MM.1S (cell line): ENCODE results near the gene SHROOM3.

Source experiments
- DNase-seq: peaks from one replicate; pipeline ENCODE4 v3.0.0-alpha.2; 2015
- H2AFZ ChIP-seq: fragments of 300-600 bp; sonication (generic); 2 replicates; pipeline ENCODE4 v1.6.0; 2016; ENCODE audit warnings: antibody characterized with exemption, low read length
- H3F3A ChIP-seq: fragments of 300-600 bp; sonication (generic); 2 replicates; pipeline ENCODE4 v1.6.1; 2016; ENCODE audit warnings: mild to moderate bottlenecking, antibody characterized with exemption, low read length, moderate library complexity, mixed read lengths; ENCODE audit not compliant: insufficient read depth
- H3K27ac ChIP-seq: fragments of 300-600 bp; sonication (generic); 2 replicates; pipeline ENCODE4 v1.5.1; 2016; ENCODE audit warnings: mild to moderate bottlenecking, low read length
- H3K27me3 ChIP-seq: fragments of 300-600 bp; sonication (generic); replicated peaks from 2 replicates; pipeline ENCODE4 v1.6.0; 2016; ENCODE audit warnings: low read length; ENCODE audit not compliant: insufficient read depth
- H3K36me3 ChIP-seq: fragments of 300-600 bp; sonication (generic); replicated peaks from 2 replicates; pipeline ENCODE4 v1.6.1; 2016; ENCODE audit warnings: mild to moderate bottlenecking, low read length, mixed read lengths; ENCODE audit not compliant: insufficient read depth
- H3K4me1 ChIP-seq: fragments of 300-600 bp; sonication (generic); 2 replicates; pipeline ENCODE4 v1.6.1; 2016; ENCODE audit warnings: low read length, mixed read lengths
- H3K4me2 ChIP-seq: fragments of 300-600 bp; sonication (generic); 2 replicates; pipeline ENCODE4 v1.6.0; 2016; ENCODE audit warnings: low read depth, low read length
- H3K4me3 ChIP-seq: fragments of 300-600 bp; sonication (generic); 2 replicates; pipeline ENCODE4 v1.5.1; 2016; ENCODE audit warnings: low read length, mixed read lengths
- H3K79me2 ChIP-seq: fragments of 300-600 bp; sonication (generic); 2 replicates; pipeline ENCODE4 v1.6.1; 2016; ENCODE audit warnings: mixed run types, low read length, mixed read lengths
- H3K9ac ChIP-seq: fragments of 300-600 bp; sonication (generic); 2 replicates; pipeline ENCODE4 v1.6.1; 2016; ENCODE audit warnings: low read length, mixed read lengths
- H3K9me2 ChIP-seq: fragments of 300-600 bp; sonication (generic); replicated peaks from 2 replicates; pipeline ENCODE4 v1.6.1; 2016; ENCODE audit warnings: mild to moderate bottlenecking, low read length, mixed read lengths; ENCODE audit not compliant: insufficient read depth
- H3K9me3 ChIP-seq: fragments of 300-600 bp; sonication (generic); replicated peaks from 2 replicates; pipeline ENCODE4 v1.6.1; 2016; ENCODE audit warnings: mild to moderate bottlenecking, low read length, mixed read lengths; ENCODE audit not compliant: insufficient read depth
- H4K20me1 ChIP-seq: fragments of 300-600 bp; sonication (generic); 2 replicates; pipeline ENCODE4 v1.6.1; 2016; ENCODE audit warnings: mild to moderate bottlenecking, low read length, moderate library complexity, mixed read lengths; ENCODE audit not compliant: insufficient read depth
- CTCF ChIP-seq: fragments of 300-600 bp; sonication (generic); IDR thresholded peaks from 2 replicates; pipeline ENCODE4 v1.5.1; 2016; ENCODE audit warnings: antibody characterized with exemption, low read length, mixed read lengths
- EZH2 ChIP-seq: fragments of 300-600 bp; sonication (generic); optimal IDR thresholded peaks from 2 replicates; pipeline ENCODE3; 2017; ENCODE audit warnings: low read depth, mild to moderate bottlenecking, antibody characterized with exemption, low read length, mixed read lengths
- EZH2phosphoT487 ChIP-seq: fragments of 300-600 bp; sonication (generic); IDR thresholded peaks from 2 replicates; pipeline ENCODE4 v1.6.1; 2018; ENCODE audit warnings: antibody characterized with exemption, low read length

The SHROOM3 gene

DNA sequence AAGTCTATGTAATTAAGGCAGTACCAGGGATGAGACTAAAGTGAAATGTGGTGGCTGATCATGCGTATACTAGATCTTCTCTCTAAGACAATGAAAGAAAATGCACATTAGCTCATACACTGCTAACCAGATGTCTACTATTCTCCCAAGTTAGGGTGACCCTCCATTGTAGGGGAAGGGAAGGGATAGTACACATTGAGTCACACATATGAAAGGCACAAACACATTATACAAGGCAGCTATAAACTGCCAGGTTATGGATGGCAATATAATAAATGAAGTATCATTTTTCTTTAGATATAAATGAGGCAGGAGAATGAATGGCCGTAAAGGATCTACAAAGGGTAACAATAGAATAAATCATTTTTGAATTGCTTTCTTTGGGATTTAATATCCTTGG, 4.5 kb downstream of the SHROOM3 start:
- Histone ChIP-seq H4K20me1 (no peaks in the 10 kb centered on the region), H3K27me3 (no peaks in the 10 kb centered on the region), H3K9me2 (no peaks in the 10 kb centered on the region), H3K4me3 (no peak overlapping the region), H3K27ac (no peak overlapping the region), H3K36me3 (no peaks in the 10 kb centered on the region), H3K9ac (no peak overlapping the region), H3K79me2 (no peaks in the 10 kb centered on the region), H3F3A (peaks cover 4% of the 10 kb centered on the region; the same call in 1 of the 2 replicates), H3K4me1 (no peaks in the 10 kb centered on the region), H2AFZ (no peak overlapping the region), H3K9me3 (no peaks in the 10 kb centered on the region), H3K4me2 (no peak overlapping the region)
- TF ChIP-seq CTCF = no peak
- no peak for TF ChIP-seq EZH2phosphoT487
- TF ChIP-seq EZH2 = no peak
- no peak for DNase-seq

DNA sequence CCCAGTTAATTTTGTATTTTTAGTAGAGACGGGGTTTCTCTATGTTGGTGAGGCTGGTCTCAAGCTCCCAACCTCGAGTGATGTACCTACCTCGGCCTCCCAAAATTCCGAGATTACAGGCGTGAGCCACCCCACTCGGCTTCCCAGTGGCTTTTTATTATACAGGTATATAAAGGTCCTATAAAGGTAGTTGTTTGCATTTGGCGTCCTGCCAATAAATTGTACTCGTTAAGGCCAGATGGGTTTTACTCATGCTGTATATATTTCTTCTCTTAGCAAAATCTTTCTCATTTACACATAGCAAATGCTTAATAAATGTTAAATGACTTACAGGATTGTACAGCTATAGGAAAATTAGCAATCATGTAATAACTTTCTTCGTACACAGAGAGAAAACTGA, 6.9 kb downstream of the SHROOM3 start:
- DNase-seq = no peak
- no peaks in the 10 kb centered on the region for H3K27me3 ChIP-seq
- TF ChIP-seq EZH2phosphoT487 (no peak), EZH2 (no peak), CTCF (no peak)
- no peak overlapping the region for H3K27ac ChIP-seq
- no peak overlapping the region for H3K4me2 ChIP-seq
- no peaks in the 10 kb centered on the region for H3K4me1 ChIP-seq
- no peak overlapping the region for H3K4me3 ChIP-seq
- H2AFZ ChIP-seq = no peak overlapping the region
- H3K9me2 ChIP-seq = no peaks in the 10 kb centered on the region
- no peaks in the 10 kb centered on the region for H3K36me3 ChIP-seq
- H4K20me1 ChIP-seq = no peaks in the 10 kb centered on the region
- no peaks in the 10 kb centered on the region for H3F3A ChIP-seq
- H3K9ac ChIP-seq = no peak overlapping the region
- H3K79me2 ChIP-seq = no peaks in the 10 kb centered on the region
- no peaks in the 10 kb centered on the region for H3K9me3 ChIP-seq

- no peaks in the 10 kb centered on the region for H4K20me1 ChIP-seq
- no peak overlapping the region for H2AFZ ChIP-seq
- H3K4me2 ChIP-seq = no peak overlapping the region
- no peaks in the 10 kb centered on the region for H3K9me3 ChIP-seq
- H3K36me3 ChIP-seq = no peaks in the 10 kb centered on the region
- DNase-seq = no peak
- TF ChIP-seq EZH2 = no peak
- no peak for TF ChIP-seq EZH2phosphoT487
- TF ChIP-seq CTCF = no peak
- no peak overlapping the region for H3K9ac ChIP-seq
- no peaks in the 10 kb centered on the region for H3K9me2 ChIP-seq
- no peak overlapping the region for H3K27ac ChIP-seq
- H3K79me2 ChIP-seq = no peaks in the 10 kb centered on the region
- H3K4me3 ChIP-seq = no peak overlapping the region
- no peaks in the 10 kb centered on the region for H3K4me1 ChIP-seq
- no peaks in the 10 kb centered on the region for H3F3A ChIP-seq
- no peaks in the 10 kb centered on the region for H3K27me3 ChIP-seq
Observed at GRCh38 chr4:76442807-76443206, 7.8 kb downstream of the SHROOM3 start.
